Adipocyte (in vitro differentiated cells): Measurements from ENCODE around the gene NECTIN3.

Experiments
- DNase-seq: peaks from one replicate; pipeline ENCODE4 v3.0.0-alpha.2; 2015; ENCODE audit warnings: low read depth
- H3K27me3 ChIP-seq: replicated peaks from 2 replicates; pipeline ENCODE4 v1.7.0; 2013; ENCODE audit warnings: mild to moderate bottlenecking, low read length, moderate library complexity; ENCODE audit not compliant: control insufficient read depth, insufficient read depth
- H3K36me3 ChIP-seq: 2 replicates; pipeline ENCODE4 v1.7.0; 2013; ENCODE audit warnings: low read length, mild to moderate bottlenecking, moderate library complexity; ENCODE audit not compliant: control insufficient read depth, insufficient read depth, severe bottlenecking
- H3K4me1 ChIP-seq: 2 replicates; pipeline ENCODE4 v1.7.0; 2013; ENCODE audit warnings: mild to moderate bottlenecking, low read length, moderate library complexity; ENCODE audit not compliant: control insufficient read depth, insufficient read depth
- H3K4me3 ChIP-seq: 2 replicates; pipeline ENCODE4 v1.7.0; 2013; ENCODE audit warnings: mild to moderate bottlenecking, low read length, moderate library complexity
- H3K9ac ChIP-seq: 2 replicates; pipeline ENCODE4 v1.7.0; 2013; ENCODE audit warnings: mild to moderate bottlenecking, low read length, moderate library complexity
- H3K9me3 ChIP-seq: 2 replicates; pipeline ENCODE4 v1.7.0; 2013; ENCODE audit warnings: mild to moderate bottlenecking, low read length, moderate library complexity; ENCODE audit not compliant: control insufficient read depth

The NECTIN3 gene

DNA sequence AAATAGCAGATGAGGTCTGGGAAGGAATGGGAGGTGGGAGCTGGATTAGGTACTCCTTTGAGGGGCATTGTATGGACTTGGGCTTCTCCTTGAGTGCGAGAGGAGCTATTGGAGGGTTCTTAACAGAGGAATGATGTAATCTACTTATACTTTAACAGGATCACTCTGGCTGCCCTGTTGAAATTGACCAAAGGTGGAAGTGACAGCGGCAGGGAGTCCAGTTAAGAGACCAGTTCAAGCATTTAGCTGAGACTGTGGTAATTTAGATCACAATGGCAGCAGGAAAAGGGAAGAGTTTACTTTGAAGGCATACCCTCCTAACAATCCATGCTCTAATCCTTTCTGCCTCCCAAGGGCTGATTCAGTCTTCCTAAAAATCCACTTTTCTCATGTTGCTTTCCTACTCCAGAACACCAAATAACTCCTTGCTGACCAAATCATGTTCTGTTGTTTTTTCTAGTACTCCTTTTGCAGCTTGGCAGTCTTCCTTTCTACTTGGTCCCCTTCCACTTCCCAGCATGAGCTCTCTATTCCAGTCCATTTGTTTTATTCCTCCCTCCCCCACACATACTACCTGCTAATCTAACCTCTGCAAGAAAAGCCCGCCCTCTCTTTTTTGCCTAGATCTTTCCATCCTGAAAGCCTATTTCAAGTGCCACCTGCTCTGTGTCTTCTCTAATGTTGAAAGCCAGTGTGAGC, 139.4 kb downstream of the NECTIN3 start:
- no peak overlapping the region for H3K9ac ChIP-seq
- H3K9me3 ChIP-seq = no peaks in the 10 kb centered on the region
- H3K4me3 ChIP-seq = no peak overlapping the region
- peaks cover 17% of the 10 kb centered on the region for H3K4me1 ChIP-seq
- no peaks in the 10 kb centered on the region for H3K36me3 ChIP-seq
- no peak for DNase-seq
- H3K27me3 ChIP-seq = no peaks in the 10 kb centered on the region

- H3K4me1 ChIP-seq = peaks cover 17% of the 10 kb centered on the region
- H3K9ac ChIP-seq = no peak overlapping the region
- H3K27me3 ChIP-seq = no peaks in the 10 kb centered on the region
- no peaks in the 10 kb centered on the region for H3K9me3 ChIP-seq
- no peaks in the 10 kb centered on the region for H3K36me3 ChIP-seq
- no peak overlapping the region for H3K4me3 ChIP-seq
- no peak for DNase-seq
Observed at GRCh38 chr3:111212511-111212910, 140.9 kb downstream of the NECTIN3 start.

DNA sequence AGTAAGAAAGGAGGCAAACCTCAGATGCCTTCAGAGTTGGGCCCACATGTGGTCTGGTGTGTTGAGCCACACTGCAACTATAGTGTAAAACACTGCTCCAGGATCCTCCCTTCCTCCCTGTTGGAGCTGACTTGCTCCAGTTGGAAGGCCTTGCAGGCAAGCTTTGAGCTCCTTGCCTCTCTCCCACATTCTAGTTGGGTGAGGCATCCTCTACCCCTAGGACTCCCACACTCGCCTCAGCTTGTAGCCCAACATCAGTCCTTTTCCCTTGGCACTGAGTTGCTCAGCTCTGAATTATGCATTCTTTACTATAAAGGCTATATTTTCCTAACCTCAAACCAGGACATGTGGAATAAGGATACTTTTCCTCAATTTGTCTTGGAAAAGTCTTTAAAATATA, 143.9 kb downstream of the NECTIN3 start:
- peaks cover 9% of the 10 kb centered on the region for H3K4me1 ChIP-seq
- no peak overlapping the region for H3K9ac ChIP-seq
- no peaks in the 10 kb centered on the region for H3K9me3 ChIP-seq
- no peaks in the 10 kb centered on the region for H3K36me3 ChIP-seq
- no peak for DNase-seq
- H3K4me3 ChIP-seq = no peak overlapping the region
- H3K27me3 ChIP-seq = no peaks in the 10 kb centered on the region

DNA sequence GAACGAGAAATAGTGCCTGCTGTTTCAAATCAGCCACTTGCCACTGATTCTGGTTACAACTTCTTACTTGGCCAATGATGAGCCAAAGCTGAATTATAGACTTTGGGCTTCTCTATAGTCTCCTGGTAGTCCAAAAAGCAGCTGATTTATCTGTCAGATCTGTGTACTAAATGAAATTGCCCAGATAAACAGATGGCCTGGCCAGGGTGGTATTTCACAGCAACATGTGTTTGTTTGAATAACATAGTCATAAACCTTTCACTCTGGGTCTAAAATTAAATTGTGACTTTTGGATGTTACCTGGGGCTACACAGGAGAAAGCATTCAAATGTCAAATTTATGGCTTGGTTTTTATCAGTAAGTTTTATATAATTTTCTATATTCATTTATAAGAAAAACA, 147.0 kb downstream of the NECTIN3 start:
- no peaks in the 10 kb centered on the region for H3K36me3 ChIP-seq
- no peak overlapping the region for H3K4me3 ChIP-seq
- no peaks in the 10 kb centered on the region for H3K4me1 ChIP-seq
- no peaks in the 10 kb centered on the region for H3K27me3 ChIP-seq
- H3K9ac ChIP-seq = no peak overlapping the region
- H3K9me3 ChIP-seq = no peaks in the 10 kb centered on the region
- no peak for DNase-seq

DNA sequence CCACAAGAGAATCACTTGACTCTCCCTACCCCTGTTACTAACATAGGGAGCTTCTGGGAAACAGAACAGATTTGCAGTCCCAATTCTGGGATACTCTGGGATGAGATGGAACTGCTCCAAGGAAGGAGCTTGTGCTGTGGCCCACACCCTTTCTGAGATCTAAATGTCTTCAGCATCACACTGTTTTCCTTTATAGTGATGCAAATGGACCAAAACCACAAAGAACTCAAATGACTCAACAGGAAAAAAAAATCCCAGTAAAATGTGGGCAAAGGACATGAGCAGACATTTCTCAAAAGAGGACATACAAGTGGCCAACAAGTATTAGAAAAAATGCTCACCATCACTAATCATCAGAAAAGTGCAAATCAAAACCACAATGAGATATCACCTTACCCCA, 155.6 kb downstream of the NECTIN3 start:
- Histone ChIP-seq H3K27me3 (no peaks in the 10 kb centered on the region), H3K36me3 (no peaks in the 10 kb centered on the region), H3K9ac (no peak overlapping the region), H3K4me1 (peaks cover 3% of the 10 kb centered on the region), H3K9me3 (no peaks in the 10 kb centered on the region), H3K4me3 (no peak overlapping the region)
- DNase-seq = peak; percentile 49

- Histone ChIP-seq H3K4me3 (no peak overlapping the region), H3K36me3 (no peaks in the 10 kb centered on the region), H3K27me3 (no peaks in the 10 kb centered on the region), H3K9me3 (no peaks in the 10 kb centered on the region), H3K4me1 (peaks cover 3% of the 10 kb centered on the region), H3K9ac (no peak overlapping the region)
- DNase-seq = no peak
Observed at GRCh38 chr3:111229301-111229700, 157.7 kb downstream of the NECTIN3 start.

DNA sequence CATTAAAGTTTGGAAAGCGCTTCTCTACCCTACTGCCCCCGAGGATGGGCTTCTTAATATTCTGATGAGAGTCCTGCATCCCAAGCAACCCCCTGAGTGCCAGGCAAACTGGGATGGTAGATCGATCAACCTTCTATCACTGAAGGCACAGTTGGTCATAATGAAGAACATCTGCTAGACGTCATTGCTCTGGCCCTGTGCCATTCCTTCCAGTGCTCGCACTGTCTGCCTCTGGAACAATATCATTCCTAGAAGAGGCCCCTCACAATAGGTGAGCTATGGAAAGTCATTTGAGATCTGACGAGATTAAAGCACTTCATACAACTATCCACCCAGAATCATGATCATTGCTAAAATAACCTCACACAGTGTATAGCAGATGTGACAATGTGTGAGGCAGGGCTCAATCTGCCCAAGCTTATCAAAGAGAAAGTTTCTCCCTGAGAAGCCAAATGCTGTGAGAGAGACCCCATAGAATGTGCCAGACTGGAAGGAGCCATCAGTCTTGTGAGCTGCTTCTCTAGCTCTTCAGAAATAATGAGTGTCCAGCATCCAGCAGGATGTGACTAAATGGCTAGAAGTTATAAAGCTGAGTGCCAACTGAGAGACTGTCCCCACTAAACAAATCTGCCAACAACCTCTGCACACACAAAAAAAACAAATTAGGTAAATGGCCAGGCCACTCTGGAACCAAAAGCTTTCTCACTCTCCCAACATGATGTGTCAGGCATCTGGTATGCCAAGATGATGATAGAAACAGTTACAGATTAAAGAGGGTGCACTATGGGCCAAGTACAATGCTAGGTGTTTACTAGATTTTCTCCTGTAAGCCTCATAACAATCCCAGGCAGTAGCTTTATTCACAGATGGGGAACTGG, 165.5 kb downstream of the NECTIN3 start:
- Histone ChIP-seq H3K4me1 (peaks cover 13% of the 10 kb centered on the region), H3K4me3 (peak overlapping the region; percentile 18), H3K9me3 (no peaks in the 10 kb centered on the region), H3K27me3 (no peaks in the 10 kb centered on the region), H3K9ac (no peak overlapping the region), H3K36me3 (no peaks in the 10 kb centered on the region)
- peak; percentile 21 for DNase-seq

GRCh38 chr3:111237946-111238345, 166.3 kb downstream of the NECTIN3 start:
- DNase-seq = no peak
- no peaks in the 10 kb centered on the region for H3K27me3 ChIP-seq

GRCh38 chr3:111238885-111239284, 167.3 kb downstream of the NECTIN3 start:
- no peaks in the 10 kb centered on the region for H3K36me3 ChIP-seq
- no peak overlapping the region for H3K9ac ChIP-seq
- H3K9me3 ChIP-seq = no peaks in the 10 kb centered on the region
- H3K27me3 ChIP-seq = no peaks in the 10 kb centered on the region
- H3K4me3 ChIP-seq = no peak overlapping the region
- DNase-seq = no peak
- H3K4me1 ChIP-seq = peaks cover 13% of the 10 kb centered on the region

More at GRCh38 chr3:111237946-111238345, 166.3 kb downstream of the NECTIN3 start:
- Histone ChIP-seq H3K4me1 (peaks cover 13% of the 10 kb centered on the region), H3K4me3 (no peak overlapping the region), H3K36me3 (no peaks in the 10 kb centered on the region), H3K9me3 (no peaks in the 10 kb centered on the region), H3K9ac (no peak overlapping the region)

DNA sequence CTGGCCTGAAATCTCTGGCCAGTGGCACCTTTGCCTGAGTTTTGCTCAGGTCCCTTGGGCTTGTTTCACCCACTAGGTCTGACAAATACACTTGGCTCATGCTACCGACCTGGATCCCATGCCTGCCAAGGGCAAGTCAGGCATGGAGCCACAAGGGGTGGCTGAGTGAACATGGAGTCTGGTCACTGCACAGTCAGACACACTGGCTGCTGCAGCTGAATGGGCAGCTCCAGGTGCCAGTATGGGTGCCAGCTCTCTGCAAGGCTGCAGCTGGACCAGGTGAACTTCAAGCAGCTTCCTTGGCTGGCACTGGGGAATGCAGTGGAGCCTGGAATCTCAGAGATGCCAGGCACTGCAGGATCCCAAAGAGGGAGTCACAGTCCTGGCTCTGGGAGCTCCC, 170.3 kb downstream of the NECTIN3 start:
- Histone ChIP-seq H3K36me3 (no peaks in the 10 kb centered on the region), H3K4me3 (no peak overlapping the region), H3K4me1 (peaks cover 12% of the 10 kb centered on the region), H3K27me3 (no peaks in the 10 kb centered on the region), H3K9ac (no peak overlapping the region), H3K9me3 (no peaks in the 10 kb centered on the region)
- DNase-seq = no peak
